C4-2B (cell line): ENCODE results near the gene LPCAT4.
"Not testable (repeated sequence)": the region's sequence is repeated elsewhere in the genome, so short reads cannot be mapped to it uniquely, and the experiment has no call there.

Experiments used
- H3K27ac ChIP-seq: fragments of 450-650 bp; 2 replicates; pipeline ENCODE4 v1.5.1; 2017
- CTCF ChIP-seq: fragments of 450-650 bp; conservative IDR thresholded peaks from 2 replicates; pipeline ENCODE4 v1.5.1; 2017; ENCODE audit warnings: mild to moderate bottlenecking
- ZFX ChIP-seq: fragments of 450-650 bp; IDR thresholded peaks from 2 replicates; pipeline ENCODE4 v1.6.1; 2017

LPCAT4 gene

GRCh38 chr15:34367101-34368081 is at the start of gene LPCAT4:
TSS of gene LPCAT4 (minus strand) at chr15:34367196. CDS start at chr15:34367100, 96 bp downstream.
- peak within 1 kb of the TSS; percentile 90 for H3K27ac ChIP-seq
- peak; percentile 99 for TF ChIP-seq CTCF
- peak; percentile 30; the same call in 1 of the 2 replicates for TF ChIP-seq ZFX

GRCh38 chr15:34409511-34409910 is 42.5 kb upstream of the LPCAT4 start:
- not testable (repeated sequence) for H3K27ac ChIP-seq

GRCh38 chr15:34408973-34409372 is 42.0 kb upstream of the LPCAT4 start:
- not testable (repeated sequence) for H3K27ac ChIP-seq

GRCh38 chr15:34403899-34404298 is 36.9 kb upstream of the LPCAT4 start:
- H3K27ac ChIP-seq: not testable (repeated sequence)

- H3K27ac ChIP-seq: not testable (repeated sequence)
These were observed 36.2 kb upstream of the LPCAT4 start for GRCh38 chr15:34403160-34403598.

GRCh38 chr15:34397637-34398259 is 30.8 kb upstream of the LPCAT4 start:
- H3K27ac ChIP-seq: not testable (repeated sequence)

- not testable (repeated sequence) for H3K27ac ChIP-seq
These were observed 26.0 kb upstream of the LPCAT4 start for GRCh38 chr15:34392981-34393380.

- H3K27ac ChIP-seq: not testable (repeated sequence)
These were observed 22.6 kb upstream of the LPCAT4 start for GRCh38 chr15:34389594-34390086.

- H3K27ac ChIP-seq: not testable (repeated sequence)
These were observed 15.0 kb upstream of the LPCAT4 start for GRCh38 chr15:34381829-34382521.

GRCh38 chr15:34380491-34380890 is 13.5 kb upstream of the LPCAT4 start:
- H3K27ac ChIP-seq: not testable (repeated sequence)

- no peak for TF ChIP-seq CTCF
- TF ChIP-seq ZFX: no peak
- H3K27ac ChIP-seq: no peak overlapping the region
These were observed 9.9 kb upstream of the LPCAT4 start for GRCh38 chr15:34376856-34377255.

- H3K27ac ChIP-seq: not testable (repeated sequence)
These were observed 8.5 kb upstream of the LPCAT4 start for GRCh38 chr15:34375541-34375940.

- H3K27ac ChIP-seq: no peak overlapping the region
- no peak for TF ChIP-seq ZFX
- TF ChIP-seq CTCF: no peak
These were observed 7.8 kb upstream of the LPCAT4 start for GRCh38 chr15:34374816-34375215.
